ENCODE results near the gene IFI27.

Gene IFI27

DNA sequence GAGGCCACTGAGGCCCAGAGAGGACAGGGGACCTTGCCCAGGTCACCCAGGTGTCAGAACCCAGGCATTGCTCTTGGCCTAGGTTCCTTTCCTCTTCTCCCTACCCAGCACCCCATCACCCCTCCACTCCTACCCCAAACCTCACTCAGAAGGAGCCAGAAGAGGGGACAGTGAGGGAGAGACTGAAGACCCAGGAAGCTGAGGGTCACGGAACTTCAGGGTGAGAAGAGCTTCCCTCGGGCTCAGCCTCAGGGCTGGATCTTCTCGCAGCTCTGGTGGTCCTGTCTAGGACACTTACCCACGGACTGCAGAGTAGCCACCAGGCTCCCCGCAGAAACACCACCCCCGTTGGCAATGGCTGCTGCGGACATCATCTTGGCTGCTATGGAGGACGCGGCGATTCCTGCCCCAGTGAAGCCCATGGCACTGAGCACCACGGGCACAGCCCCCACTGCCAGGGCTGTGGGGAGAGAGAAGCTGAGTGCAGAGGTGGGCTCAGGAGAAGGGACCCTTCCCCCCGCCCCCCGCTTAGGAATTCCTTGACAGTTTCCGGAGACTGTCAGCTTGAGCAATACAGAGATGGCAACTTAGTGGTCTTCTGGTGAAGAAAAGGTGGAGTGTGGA lies 17.8 kb downstream of the IFI27 start:
- no peak for FAIRE-seq
- TF ChIP-seq PAX5 (IDR thresholded peaks at IDR 0.05; ENCODE audit: insufficient read depth, low read length, severe bottlenecking) (no peak), TAF1 (IDR thresholded peaks at IDR 0.05; ENCODE audit: low read depth, low read length) (no peak), POLR2AphosphoS5 (IDR thresholded peaks at IDR 0.05; ENCODE audit: low read depth, low read length) (no peak), SPI1 (IDR thresholded peaks at IDR 0.05; ENCODE audit: low read depth, low read length) (no peak), POLR2A (IDR thresholded peaks at IDR 0.05; ENCODE audit: low read depth, low read length) (no peak), POU2F2 (IDR thresholded peaks at IDR 0.05; ENCODE audit: low read depth, low read length) (no peak)
- DNase-seq (ENCODE audit: insufficient read length, low spot score), result no peak

DNA sequence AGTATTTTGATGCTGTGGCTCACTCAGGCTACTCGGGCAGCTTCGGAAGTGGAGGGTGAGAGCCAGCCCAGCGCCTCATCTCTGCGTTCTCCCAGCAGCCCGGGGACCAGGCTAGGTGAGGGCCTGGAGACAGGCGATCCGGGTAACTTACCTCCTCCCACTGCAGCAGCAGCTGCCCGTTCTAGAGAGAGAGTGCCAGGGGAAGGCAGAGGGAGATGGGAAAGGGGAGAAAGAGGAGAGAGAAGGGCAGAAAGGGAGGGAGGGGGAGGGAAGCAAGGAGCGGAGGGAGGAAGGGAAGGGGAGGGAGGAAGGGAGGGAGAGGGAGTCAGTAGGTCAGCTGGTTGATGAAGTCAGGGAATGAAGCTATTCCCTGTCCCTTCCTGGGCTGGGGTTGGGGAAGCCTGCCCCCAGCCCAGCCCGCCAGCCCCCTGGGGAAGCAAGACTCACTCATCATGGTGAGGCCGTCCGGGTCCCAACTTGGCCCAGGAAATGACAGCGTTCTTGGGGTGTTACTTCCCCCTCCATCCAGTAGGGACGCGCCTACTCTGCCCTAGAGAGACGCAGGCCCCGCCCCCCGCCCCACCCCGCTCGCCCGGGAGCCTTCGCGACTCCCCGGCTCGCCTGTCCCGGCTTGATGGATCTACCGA lies 18.7 kb downstream of the IFI27 start, which contains the start of gene IFI27L2:
IFI27L2 (minus strand) TSS at position 494 of the 647 bp plus-strand sequence; CDS start at position 454, 40 bp downstream.
- peak; percentile 93 for FAIRE-seq
- DNase-seq (ENCODE audit: insufficient read length, low spot score), result peak; percentile 81

DNA sequence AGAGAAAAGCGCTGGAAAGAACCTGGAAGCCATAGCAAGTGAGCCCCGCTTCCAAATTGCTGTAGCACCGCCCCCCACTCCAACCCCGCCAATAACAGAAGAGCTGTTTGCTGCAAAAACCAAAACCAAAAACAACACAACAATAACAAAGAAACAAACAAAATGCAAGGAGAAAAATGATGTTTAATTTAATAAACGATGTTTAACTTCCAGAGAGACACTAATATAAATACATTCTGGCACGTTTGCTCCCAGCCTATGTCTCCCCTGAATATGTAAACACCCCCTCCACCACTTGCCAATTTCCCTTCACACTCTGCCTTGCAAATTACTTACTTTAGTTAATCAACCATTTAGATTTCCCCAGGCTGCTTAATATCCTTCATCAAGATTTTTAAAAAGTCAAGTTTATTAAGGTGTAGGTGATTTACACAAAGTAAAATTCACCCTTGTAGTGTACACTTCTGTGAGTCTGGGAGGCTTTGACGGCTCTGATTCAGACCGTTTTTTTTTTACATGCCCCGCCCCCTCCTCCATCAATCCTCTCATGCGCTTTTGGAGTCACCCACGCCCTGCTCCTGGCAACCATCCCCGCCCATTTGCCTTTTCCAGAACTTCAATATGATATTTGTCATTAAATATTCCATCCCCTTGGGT lies 19.4 kb downstream of the IFI27 start:
- DNase-seq (ENCODE audit: insufficient read length, low spot score) (no peak), FAIRE-seq (no peak)
- TF ChIP-seq SPI1 (IDR thresholded peaks at IDR 0.05; ENCODE audit: low read depth, low read length) (no peak), PAX5 (IDR thresholded peaks at IDR 0.05; ENCODE audit: insufficient read depth, low read length, severe bottlenecking) (no peak), TAF1 (IDR thresholded peaks at IDR 0.05; ENCODE audit: low read depth, low read length) (no peak), POU2F2 (IDR thresholded peaks at IDR 0.05; ENCODE audit: low read depth, low read length) (no peak), POLR2A (IDR thresholded peaks at IDR 0.05; ENCODE audit: low read depth, low read length) (no peak), POLR2AphosphoS5 (IDR thresholded peaks at IDR 0.05; ENCODE audit: low read depth, low read length) (no peak)

More for the DNA sequence above, 18.7 kb downstream of the IFI27 start, which contains the start of gene IFI27L2:
- TF ChIP-seq POLR2A (IDR thresholded peaks at IDR 0.05; ENCODE audit: low read depth, low read length), result peak; percentile 61
- no peak for TF ChIP-seq SPI1 (IDR thresholded peaks at IDR 0.05; ENCODE audit: low read depth, low read length)
- 0 out of 2 replicates have a peak, but pooled peaks have one; percentile 34 for TF ChIP-seq POLR2AphosphoS5 (IDR thresholded peaks at IDR 0.05; ENCODE audit: low read depth, low read length)
- no peak for TF ChIP-seq TAF1 (IDR thresholded peaks at IDR 0.05; ENCODE audit: low read depth, low read length)
- no peak for TF ChIP-seq POU2F2 (IDR thresholded peaks at IDR 0.05; ENCODE audit: low read depth, low read length)

DNA sequence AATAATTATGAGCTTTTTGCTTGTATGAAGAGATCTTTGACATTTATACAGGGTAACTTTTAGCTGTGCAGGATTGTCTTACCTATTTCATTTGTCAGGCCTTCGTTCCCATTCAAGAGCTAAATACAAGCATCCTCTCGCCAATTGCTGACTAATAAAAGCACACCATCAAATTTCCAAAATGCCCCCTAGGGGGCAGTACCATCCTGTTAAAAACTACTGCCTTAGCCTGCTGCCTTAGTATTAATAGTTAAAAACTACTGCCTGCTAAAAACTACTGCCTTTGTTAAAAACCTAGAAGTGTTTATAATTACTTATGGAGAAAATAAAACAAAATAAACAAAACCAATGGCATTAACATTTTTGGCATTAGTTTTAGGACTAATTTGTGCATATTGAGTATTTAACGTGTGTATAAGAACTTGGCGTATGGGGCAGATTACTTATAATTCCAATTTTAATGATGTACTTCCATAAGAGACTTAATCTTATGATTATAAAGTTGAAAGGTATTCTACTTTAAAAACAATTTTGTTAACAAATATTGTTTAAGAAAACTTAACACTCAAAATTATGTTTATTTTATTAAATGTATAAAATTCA lies 21.9 kb downstream of the IFI27 start:
- DNase-seq (ENCODE audit: insufficient read length, low spot score) (no peak), FAIRE-seq (no peak)
- TF ChIP-seq SPI1 (IDR thresholded peaks at IDR 0.05; ENCODE audit: low read depth, low read length), result no peak
- TF ChIP-seq TAF1 (IDR thresholded peaks at IDR 0.05; ENCODE audit: low read depth, low read length), result no peak
- no peak for TF ChIP-seq POU2F2 (IDR thresholded peaks at IDR 0.05; ENCODE audit: low read depth, low read length)
- no peak for TF ChIP-seq POLR2A (IDR thresholded peaks at IDR 0.05; ENCODE audit: low read depth, low read length)
- no peak for TF ChIP-seq PAX5 (IDR thresholded peaks at IDR 0.05; ENCODE audit: insufficient read depth, low read length, severe bottlenecking)
- TF ChIP-seq POLR2AphosphoS5 (IDR thresholded peaks at IDR 0.05; ENCODE audit: low read depth, low read length), result no peak

DNA sequence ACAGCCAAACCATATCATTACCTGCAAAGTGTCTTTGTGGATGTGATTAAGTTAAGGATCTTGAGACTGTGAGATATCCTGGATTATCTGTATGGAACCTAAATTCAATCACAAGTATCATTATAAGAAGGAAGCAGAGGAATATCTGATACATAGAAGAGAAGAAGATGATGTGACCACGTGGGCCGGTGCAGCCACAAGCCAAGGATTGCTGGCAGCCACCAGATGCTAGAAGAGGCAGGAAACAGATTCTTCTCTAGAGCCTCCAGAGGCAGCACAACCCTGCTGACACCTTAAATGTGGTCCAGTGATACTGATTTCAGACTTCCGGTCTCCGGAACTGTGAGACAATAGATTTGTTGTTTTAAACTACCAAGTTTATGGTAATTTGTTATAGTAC lies 24.9 kb downstream of the IFI27 start:
- FAIRE-seq (no peak), DNase-seq (ENCODE audit: insufficient read length, low spot score) (no peak)
- TF ChIP-seq POLR2A (IDR thresholded peaks at IDR 0.05; ENCODE audit: low read depth, low read length) (no peak), TAF1 (IDR thresholded peaks at IDR 0.05; ENCODE audit: low read depth, low read length) (no peak), SPI1 (IDR thresholded peaks at IDR 0.05; ENCODE audit: low read depth, low read length) (no peak)

DNA sequence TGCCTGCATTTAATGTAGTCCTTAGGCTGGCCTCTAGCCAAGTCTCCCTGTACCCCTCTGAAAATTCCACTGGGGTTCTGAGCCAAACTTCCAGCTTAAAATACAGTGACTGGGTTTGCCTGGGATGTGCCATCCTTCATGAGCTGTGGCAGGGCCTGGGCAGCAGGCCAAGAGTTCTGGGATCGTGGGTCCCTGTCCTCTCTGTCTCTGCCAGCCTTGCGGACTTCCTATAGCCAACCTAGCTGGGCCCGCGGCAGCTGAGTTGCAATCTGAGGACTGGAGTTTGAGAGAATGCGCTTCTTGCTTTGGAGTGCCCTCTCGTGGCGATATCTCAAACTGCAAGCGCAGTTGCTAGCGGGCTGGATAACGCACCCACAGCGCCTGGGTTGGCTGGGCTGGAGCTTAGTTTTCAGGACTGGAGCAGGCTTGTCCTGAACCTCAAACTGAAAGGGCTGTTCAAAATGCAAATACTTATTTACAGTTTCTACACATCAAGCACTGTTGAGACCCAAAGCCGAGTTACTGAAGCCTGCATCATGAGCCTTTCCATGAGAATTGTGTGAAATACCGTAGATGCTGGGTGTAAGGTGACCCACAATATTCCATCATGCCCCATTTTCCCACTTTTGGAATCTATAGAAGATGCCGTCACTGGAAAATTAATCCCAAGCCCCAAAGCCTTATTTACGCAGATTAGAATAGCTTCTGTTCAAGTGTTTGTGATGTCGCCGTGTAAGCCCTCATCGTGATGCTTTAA lies 26.2 kb downstream of the IFI27 start:
- FAIRE-seq (peak; percentile 97), DNase-seq (ENCODE audit: insufficient read length, low spot score) (no peak)
- no peak for TF ChIP-seq PAX5 (IDR thresholded peaks at IDR 0.05; ENCODE audit: insufficient read depth, low read length, severe bottlenecking)
- no peak for TF ChIP-seq POLR2AphosphoS5 (IDR thresholded peaks at IDR 0.05; ENCODE audit: low read depth, low read length)
- no peak for TF ChIP-seq TAF1 (IDR thresholded peaks at IDR 0.05; ENCODE audit: low read depth, low read length)
- no peak for TF ChIP-seq POU2F2 (IDR thresholded peaks at IDR 0.05; ENCODE audit: low read depth, low read length)
- TF ChIP-seq POLR2A (IDR thresholded peaks at IDR 0.05; ENCODE audit: low read depth, low read length), result no peak
- TF ChIP-seq SPI1 (IDR thresholded peaks at IDR 0.05; ENCODE audit: low read depth, low read length), result no peak

DNA sequence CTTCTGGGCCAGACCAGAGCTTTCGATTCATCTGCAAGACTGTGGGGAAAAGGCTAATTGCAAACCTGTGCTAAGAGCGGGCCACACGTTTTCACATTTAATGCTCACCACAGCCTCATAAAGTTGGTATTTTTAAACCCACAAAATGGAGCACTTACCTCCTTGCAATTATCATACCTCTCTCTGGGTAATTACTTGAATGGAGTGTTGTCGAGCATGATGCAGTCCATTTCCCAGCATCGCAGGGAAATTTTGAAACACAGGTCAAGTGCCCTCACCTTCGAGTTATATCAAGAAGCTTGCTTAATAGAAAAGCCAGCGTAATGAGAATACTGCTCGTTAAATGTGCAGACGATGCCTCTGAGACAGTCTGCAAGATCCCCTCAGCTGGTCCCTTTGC lies 27.7 kb downstream of the IFI27 start:
- FAIRE-seq, result no peak
- no peak for DNase-seq (ENCODE audit: insufficient read length, low spot score)
- TF ChIP-seq POLR2A (IDR thresholded peaks at IDR 0.05; ENCODE audit: low read depth, low read length) (no peak), TAF1 (IDR thresholded peaks at IDR 0.05; ENCODE audit: low read depth, low read length) (no peak)

DNA sequence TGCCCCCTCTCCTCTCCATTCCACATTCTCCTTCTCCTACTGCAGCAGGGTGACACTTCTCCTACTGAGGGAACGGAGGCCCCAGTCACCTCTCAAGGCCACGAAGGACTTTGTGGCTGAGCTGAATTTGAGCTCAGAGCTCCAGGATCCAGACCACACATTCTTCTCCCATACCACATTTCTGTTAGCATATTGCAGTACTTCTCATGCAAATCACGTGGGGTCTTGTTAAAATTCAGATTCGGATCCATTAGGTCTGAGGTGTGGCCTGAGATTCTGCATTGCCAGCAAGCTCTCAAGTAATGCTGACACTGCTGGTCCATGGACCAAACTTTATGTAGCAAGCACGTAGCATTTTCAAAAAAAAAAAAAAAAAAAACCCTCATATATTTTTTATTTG lies 28.5 kb downstream of the IFI27 start:
- DNase-seq (ENCODE audit: insufficient read length, low spot score), result no peak
- TF ChIP-seq POU2F2 (IDR thresholded peaks at IDR 0.05; ENCODE audit: low read depth, low read length), result no peak
- TF ChIP-seq TAF1 (IDR thresholded peaks at IDR 0.05; ENCODE audit: low read depth, low read length), result no peak
- TF ChIP-seq POLR2AphosphoS5 (IDR thresholded peaks at IDR 0.05; ENCODE audit: low read depth, low read length), result no peak
- TF ChIP-seq PAX5 (IDR thresholded peaks at IDR 0.05; ENCODE audit: insufficient read depth, low read length, severe bottlenecking), result no peak
- no peak for TF ChIP-seq POLR2A (IDR thresholded peaks at IDR 0.05; ENCODE audit: low read depth, low read length)
- TF ChIP-seq SPI1 (IDR thresholded peaks at IDR 0.05; ENCODE audit: low read depth, low read length), result no peak
- no peak for FAIRE-seq

DNA sequence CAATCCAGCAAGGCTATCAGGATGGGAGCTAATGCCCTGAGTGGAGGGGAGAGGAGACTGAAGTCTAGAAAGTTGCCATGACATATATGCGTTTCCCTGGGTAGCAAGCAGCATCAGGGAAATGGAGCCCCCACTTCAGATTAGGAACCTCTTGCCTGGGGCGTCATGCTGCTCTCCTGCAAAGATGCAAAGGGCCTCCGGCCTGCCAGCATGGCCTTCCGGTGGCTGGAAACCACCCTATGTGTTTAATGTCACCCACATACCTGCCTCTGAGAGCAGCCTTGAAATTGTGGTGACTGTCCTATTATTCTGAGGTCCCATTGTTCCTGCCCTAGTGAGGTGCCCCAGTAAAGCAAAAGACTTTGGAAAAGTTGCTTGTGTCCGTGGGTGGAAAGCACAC lies 28.9 kb downstream of the IFI27 start:
- DNase-seq (ENCODE audit: insufficient read length, low spot score) (no peak), FAIRE-seq (no peak)
- TF ChIP-seq POLR2A (IDR thresholded peaks at IDR 0.05; ENCODE audit: low read depth, low read length), result no peak
- TF ChIP-seq SPI1 (IDR thresholded peaks at IDR 0.05; ENCODE audit: low read depth, low read length), result no peak
